Dermis microvascular lymphatic vessel endothelial cell (primary cell): Measurements from ENCODE around the gene CBX3. TPM values are rescaled to one million over a fixed set of nuclear protein-coding genes. Genes with fewer than 3 reads are reported as not detected.
"Not testable (repeated sequence)": the region's sequence is repeated elsewhere in the genome, so short reads cannot be mapped to it uniquely, and the experiment has no call there.

Experiments used
- DNase-seq, 2 donors: peaks; one replicate each; pipeline versions ENCODE4 v3.0.0 to v3.0.0-alpha.2; 2010; ENCODE audit warnings: low read depth in 2 of 2
- total RNA-seq: library from RNA; depleted of rRNA; stranded (reverse); fragments of >200 nt; gene quantifications from 2 replicates; pipeline ENCODE4 v1.2.1, GENCODE V29; 2014

Gene CBX3
- total RNA-seq, 1 donor from 2014 or later: 112 TPM

- no peak for DNase-seq
These were observed 32.3 kb upstream of the CBX3 start for GRCh38 chr7:26169271-26169670.

DNA sequence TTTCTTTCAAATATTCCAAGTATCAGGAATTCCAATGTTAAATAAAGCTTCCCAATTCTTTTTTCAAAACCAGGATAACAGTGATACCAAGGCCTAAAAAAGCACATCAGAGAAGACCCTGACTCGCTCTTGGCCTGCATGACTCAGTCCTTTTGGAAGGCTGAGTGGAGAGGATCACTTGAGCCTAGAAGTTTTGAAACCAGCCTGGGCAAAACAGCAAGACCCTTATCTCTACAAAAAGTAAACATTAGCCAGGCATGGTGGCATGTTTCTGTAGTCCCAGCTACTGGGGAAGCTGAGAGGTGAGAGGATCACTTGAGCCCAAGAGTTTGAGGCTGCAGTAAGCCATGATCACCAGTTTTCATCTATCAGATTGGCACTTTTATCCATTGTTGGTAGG is 30.9 kb upstream of the CBX3 start:
- DNase-seq: no peak

GRCh38 chr7:26171601-26172000 is 29.9 kb upstream of the CBX3 start:
- no peak for DNase-seq

GRCh38 chr7:26172048-26172447 is 29.5 kb upstream of the CBX3 start:
- no peak for DNase-seq

DNA sequence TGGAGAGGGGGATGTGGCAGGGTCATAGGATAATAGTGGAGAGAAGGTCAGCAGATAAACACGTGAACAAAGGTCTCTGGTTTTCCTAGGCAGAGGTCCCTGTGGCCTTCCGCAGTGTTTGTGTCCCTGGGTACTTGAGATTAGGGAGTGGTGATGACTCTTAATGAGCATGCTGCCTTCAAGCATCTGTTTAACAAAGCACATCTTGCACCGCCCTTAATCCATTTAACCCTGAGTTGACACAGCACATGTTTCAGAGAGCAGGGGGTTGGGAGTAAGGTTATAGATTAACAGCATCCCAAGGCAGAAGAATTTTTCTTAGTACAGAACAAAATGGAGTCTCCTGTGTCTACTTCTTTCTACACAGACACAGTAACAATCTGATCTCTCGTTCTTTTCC is 25.6 kb upstream of the CBX3 start:
- DNase-seq: not testable (repeated sequence)

DNA sequence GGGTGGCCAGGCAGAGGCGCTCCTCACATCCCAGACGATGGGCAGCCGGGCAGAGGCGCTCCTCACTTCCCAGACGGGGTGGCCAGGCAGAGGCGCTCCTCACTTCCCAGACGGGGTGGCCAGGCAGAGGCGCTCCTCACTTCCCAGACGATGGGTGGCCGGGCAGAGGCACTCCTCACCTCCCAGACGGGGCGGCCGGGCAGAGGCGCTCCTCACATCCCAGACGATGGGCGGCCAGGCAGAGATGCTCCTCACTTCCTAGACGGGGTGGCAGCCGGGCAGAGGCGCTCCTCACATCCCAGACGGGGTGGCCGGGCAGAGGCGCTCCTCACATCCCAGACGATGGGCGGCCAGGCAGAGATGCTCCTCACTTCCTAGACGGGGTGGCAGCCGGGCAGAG is 24.8 kb upstream of the CBX3 start:
- not testable (repeated sequence) for DNase-seq

- not testable (repeated sequence) for DNase-seq
These were observed 24.3 kb upstream of the CBX3 start for GRCh38 chr7:26177269-26177668.

DNA sequence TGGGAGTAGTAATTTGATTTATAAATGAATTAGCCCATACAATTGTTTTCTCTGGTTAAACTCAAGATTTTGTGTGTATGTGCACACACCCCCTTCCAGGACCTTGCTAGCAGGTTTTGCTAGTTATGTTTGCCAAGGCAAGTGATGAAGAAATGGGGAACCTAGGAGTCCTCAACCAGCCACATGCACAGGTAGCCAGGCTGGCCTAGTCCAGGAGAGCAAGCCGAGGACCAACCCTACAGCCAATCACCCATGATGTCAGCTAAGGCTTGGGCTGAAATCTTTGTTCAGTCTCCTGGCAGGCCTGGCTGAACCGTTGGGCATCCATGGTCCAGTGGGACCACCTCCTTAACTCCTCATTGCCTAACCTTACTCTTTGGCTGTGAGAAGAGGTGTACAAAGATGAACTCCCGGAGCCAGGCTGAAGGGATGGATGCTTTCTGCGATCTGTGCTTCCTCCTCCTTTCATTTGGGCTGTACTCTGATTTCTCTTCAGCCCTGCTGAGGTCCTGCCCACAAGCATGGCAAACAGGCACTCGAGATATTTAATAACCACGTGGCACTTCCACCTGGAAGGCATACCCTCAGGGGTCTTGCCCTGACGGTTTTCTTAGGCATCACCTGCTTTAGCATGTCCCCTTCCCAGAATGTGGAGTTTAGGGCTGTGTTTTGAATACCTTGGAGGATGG is 23.1 kb upstream of the CBX3 start:
- DNase-seq: no peak

- DNase-seq: no peak
These were observed 22.1 kb upstream of the CBX3 start for GRCh38 chr7:26179422-26179821.

- no peak for DNase-seq
These were observed 21.6 kb upstream of the CBX3 start for GRCh38 chr7:26179826-26180497.

GRCh38 chr7:26180792-26181198 is 20.8 kb upstream of the CBX3 start:
- no peak for DNase-seq

DNA sequence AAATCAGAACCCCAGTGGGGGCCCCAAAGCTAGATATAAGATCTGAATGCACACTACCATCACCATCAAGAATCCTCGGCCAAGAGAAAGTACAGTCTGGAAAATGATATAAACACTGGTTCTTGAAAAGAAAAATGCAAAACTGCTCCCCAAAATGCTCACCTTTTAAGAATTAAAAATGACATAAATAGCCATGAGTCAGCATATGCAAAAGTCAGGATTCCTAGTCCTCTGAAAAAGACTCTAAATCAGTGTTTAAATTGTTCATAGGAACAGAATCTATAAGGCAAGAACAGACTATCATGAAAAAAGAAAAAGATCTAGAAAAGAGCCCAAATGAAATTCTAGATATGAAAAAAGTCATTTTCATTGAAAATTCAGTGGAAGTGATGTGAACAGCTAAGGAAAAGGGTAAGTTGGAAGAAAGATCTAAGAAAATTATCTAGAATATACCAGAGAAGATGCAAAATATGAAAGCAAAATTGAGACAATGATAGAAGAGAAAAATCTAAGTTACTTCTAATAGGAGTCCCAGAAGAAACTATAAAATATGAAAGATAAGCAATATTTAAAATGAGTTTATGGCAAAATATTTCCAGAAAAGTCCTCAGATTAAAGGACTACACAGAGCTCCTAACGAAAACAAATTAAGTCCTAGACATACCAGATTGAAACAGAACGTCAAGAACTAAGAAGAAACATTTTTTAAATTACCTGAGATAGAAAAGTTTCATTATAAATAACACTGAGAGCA is 19.9 kb upstream of the CBX3 start:
- DNase-seq: no peak

GRCh38 chr7:26182283-26182682 is 19.3 kb upstream of the CBX3 start:
- no peak for DNase-seq

DNA sequence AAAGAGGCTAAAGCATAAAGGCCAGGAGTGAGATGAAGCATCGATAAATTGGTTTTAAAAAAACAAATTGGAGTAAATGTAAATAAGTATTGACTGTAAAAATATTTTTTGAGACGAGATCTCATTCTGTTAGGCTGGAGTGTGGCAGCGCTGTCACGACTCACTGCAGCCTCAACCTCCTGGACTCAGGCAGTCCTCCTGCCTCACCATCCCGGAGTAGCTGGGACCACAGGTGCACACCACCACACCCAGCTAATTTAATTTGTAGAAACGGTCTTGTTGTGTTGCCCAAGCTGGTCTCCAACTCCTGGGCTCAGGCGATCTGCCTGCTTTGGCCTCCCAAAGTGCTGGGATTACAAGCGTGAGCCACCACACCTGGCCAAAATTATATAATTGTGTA is 18.8 kb upstream of the CBX3 start:
- DNase-seq: no peak

GRCh38 chr7:26183545-26184280 is 17.8 kb upstream of the CBX3 start:
- no peak for DNase-seq

- not testable (repeated sequence) for DNase-seq
These were observed 17.1 kb upstream of the CBX3 start for GRCh38 chr7:26184281-26185101.

DNA sequence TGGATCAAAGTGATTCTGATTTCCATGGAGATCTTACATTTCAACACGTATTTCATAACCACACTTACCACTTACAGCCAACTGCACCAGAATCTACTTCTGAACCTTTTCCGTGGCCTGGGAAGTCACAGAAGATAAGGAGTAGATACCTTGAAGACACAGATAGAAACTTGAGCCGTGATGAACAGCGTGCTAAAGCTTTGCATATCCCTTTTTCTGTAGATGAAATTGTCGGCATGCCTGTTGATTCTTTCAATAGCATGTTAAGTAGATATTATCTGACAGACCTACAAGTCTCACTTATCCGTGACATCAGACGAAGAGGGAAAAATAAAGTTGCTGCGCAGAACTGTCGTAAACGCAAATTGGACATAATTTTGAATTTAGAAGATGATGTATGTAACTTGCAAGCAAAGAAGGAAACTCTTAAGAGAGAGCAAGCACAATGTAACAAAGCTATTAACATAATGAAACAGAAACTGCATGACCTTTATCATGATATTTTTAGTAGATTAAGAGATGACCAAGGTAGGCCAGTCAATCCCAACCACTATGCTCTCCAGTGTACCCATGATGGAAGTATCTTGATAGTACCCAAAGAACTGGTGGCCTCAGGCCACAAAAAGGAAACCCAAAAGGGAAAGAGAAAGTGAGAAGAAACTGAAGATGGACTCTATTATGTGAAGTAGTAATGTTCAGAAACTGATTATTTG is 16.3 kb upstream of the CBX3 start:
- DNase-seq: no peak

DNA sequence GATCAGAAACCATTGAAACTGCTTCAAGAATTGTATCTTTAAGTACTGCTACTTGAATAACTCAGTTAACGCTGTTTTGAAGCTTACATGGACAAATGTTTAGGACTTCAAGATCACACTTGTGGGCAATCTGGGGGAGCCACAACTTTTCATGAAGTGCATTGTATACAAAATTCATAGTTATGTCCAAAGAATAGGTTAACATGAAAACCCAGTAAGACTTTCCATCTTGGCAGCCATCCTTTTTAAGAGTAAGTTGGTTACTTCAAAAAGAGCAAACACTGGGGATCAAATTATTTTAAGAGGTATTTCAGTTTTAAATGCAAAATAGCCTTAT is 15.7 kb upstream of the CBX3 start:
- no peak for DNase-seq

- DNase-seq: no peak
These were observed 14.9 kb upstream of the CBX3 start for GRCh38 chr7:26186364-26187311.
